Neutrophil (primary cell): ENCODE data around the gene MAN1B1.
A peak's percentile ranks its signal among the peaks of the same experiment; 100 is the strongest.
"Not testable (repeated sequence)": the region's sequence is repeated elsewhere in the genome, so short reads cannot be mapped to it uniquely, and the experiment has no call there.

Experiments used
- H3K27ac ChIP-seq: fragments of 200-600 bp; sonication (generic); 2 replicates; pipeline ENCODE4 v1.5.1; 2016; ENCODE audit warnings: mild to moderate bottlenecking, moderate library complexity
- H3K27me3 ChIP-seq: fragments of 200-600 bp; sonication (generic); 2 replicates; pipeline ENCODE4 v1.6.0; 2016; ENCODE audit warnings: mild to moderate bottlenecking
- H3K36me3 ChIP-seq: fragments of 200-600 bp; sonication (generic); 2 replicates; pipeline ENCODE4 v1.5.1; 2017
- H3K4me1 ChIP-seq, 2 experiments: fragments of 200-600 bp in 1 of 2; sonication (generic) in 1 of 2; 1 replicate in 1 of 2; 2 replicates in 1 of 2; pipeline versions ENCODE4 v1.5.1 to v1.6.1; 2013 to 2016; ENCODE audit warnings: low read depth in 1 of 2, low read length in 1 of 2, mild to moderate bottlenecking in 1 of 2, moderate library complexity in 1 of 2; ENCODE audit not compliant: control insufficient read depth in 1 of 2, insufficient read depth in 1 of 2
- H3K4me3 ChIP-seq, 2 experiments: fragments of 200-600 bp in 1 of 2; sonication (generic) in 1 of 2; 1 replicate in 1 of 2; 2 replicates in 1 of 2; pipeline ENCODE4 v1.5.1; 2013 to 2016; ENCODE audit warnings: low read depth in 1 of 2, low read length in 1 of 2, mild to moderate bottlenecking in 1 of 2, moderate library complexity in 1 of 2
- H3K9me3 ChIP-seq: fragments of 200-600 bp; sonication (generic); 2 replicates; pipeline ENCODE4 v1.5.1; 2016
- CTCF ChIP-seq: fragments of 200-600 bp; sonication (generic); IDR thresholded peaks from 2 replicates; pipeline ENCODE4 v1.5.1; 2016; ENCODE audit warnings: antibody characterized with exemption

MAN1B1 gene

DNA sequence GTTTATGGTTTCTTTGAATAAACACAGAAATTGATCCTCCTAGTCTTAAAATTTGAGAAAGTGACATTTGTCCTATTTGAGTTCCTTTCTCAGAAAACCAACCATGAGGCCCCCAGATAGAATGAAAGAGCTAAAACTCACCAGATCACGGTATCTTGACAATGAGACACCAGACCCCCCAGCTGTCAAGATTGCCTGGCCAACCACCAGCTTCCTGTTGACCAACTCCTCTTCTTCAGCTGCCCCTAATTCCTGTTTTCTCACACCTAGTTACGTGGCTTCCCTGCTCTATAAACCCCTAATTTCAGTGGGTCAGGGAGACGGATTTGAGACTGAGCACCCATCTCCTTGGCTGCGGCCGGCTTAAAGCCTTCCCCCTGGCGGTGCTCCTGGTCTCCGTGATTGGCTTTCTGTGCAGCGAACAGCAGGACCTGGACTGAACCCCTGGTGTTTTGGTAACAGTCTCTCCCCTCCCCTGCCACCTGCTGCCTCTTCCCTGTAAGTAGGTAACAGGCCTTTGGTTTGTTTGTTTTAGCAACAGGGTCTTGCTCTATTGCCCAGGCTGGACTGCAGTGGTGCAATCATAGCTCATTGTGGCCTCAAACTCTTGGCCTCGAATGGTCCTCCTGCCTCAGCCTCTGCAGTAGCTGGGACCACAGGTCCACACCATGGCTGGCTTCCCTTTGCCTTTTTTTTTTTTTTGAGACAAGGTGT, 28.1 kb upstream of the MAN1B1 start:
- H3K36me3 ChIP-seq = no peaks in the 10 kb centered on the region
- no peaks in the 10 kb centered on the region for H3K9me3 ChIP-seq
- peak overlapping the region; percentile 69 for H3K27ac ChIP-seq
- no peak overlapping the region for H3K4me3 ChIP-seq
- H3K27me3 ChIP-seq = peaks cover 41% of the 10 kb centered on the region
- H3K4me1 ChIP-seq = peaks cover 24 to 28% of the 10 kb centered on the region in 2 experiments
- no peak for TF ChIP-seq CTCF

- no peak for TF ChIP-seq CTCF
- H3K27ac ChIP-seq = no peak overlapping the region
- H3K27me3 ChIP-seq = peaks cover 13% of the 10 kb centered on the region
- H3K36me3 ChIP-seq = no peaks in the 10 kb centered on the region
- H3K4me3 ChIP-seq = no peak overlapping the region
- H3K4me1 ChIP-seq = peaks cover 24% of the 10 kb centered on the region in 2 experiments
- no peaks in the 10 kb centered on the region for H3K9me3 ChIP-seq
These were observed 24.4 kb upstream of the MAN1B1 start for GRCh38 chr9:137062384-137062783.

DNA sequence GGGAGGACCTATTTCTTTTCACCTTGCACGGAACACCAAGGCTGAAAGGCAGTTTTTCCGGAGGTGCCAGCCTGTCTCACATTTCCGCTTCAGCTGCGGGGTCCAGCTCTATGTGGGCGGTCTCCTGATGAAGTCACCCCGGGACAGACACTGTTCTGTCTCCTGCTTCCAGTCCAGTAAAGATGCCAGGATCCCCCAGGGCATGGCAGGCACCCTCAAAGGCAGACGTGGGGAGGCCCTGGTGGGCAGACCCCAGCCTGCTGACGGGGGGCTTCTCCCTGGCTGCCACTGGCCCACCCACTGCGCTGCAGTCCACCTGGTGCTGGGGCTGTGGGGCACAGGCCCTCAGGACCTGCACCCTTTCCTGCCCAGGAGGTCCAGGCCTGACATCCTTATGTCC, 24.0 kb upstream of the MAN1B1 start:
- H3K4me3 ChIP-seq, H3K9me3 ChIP-seq: not testable (repeated sequence)

GRCh38 chr9:137063311-137064026, 23.3 kb upstream of the MAN1B1 start:
- H3K27me3 ChIP-seq = peaks cover 14% of the 10 kb centered on the region
- H3K4me1 ChIP-seq = peaks cover 20 to 21% of the 10 kb centered on the region in 2 experiments
- H3K9me3 ChIP-seq = no peaks in the 10 kb centered on the region
- H3K36me3 ChIP-seq = no peaks in the 10 kb centered on the region
- no peak overlapping the region for H3K27ac ChIP-seq
- no peak for TF ChIP-seq CTCF
- no peak overlapping the region for H3K4me3 ChIP-seq

More for the DNA sequence above, 24.0 kb upstream of the MAN1B1 start:
- H3K27ac ChIP-seq, H3K36me3 ChIP-seq: not testable (repeated sequence)
- peaks cover 13% of the 10 kb centered on the region for H3K27me3 ChIP-seq
- H3K4me1 ChIP-seq = peaks cover 22 to 23% of the 10 kb centered on the region in 2 experiments

DNA sequence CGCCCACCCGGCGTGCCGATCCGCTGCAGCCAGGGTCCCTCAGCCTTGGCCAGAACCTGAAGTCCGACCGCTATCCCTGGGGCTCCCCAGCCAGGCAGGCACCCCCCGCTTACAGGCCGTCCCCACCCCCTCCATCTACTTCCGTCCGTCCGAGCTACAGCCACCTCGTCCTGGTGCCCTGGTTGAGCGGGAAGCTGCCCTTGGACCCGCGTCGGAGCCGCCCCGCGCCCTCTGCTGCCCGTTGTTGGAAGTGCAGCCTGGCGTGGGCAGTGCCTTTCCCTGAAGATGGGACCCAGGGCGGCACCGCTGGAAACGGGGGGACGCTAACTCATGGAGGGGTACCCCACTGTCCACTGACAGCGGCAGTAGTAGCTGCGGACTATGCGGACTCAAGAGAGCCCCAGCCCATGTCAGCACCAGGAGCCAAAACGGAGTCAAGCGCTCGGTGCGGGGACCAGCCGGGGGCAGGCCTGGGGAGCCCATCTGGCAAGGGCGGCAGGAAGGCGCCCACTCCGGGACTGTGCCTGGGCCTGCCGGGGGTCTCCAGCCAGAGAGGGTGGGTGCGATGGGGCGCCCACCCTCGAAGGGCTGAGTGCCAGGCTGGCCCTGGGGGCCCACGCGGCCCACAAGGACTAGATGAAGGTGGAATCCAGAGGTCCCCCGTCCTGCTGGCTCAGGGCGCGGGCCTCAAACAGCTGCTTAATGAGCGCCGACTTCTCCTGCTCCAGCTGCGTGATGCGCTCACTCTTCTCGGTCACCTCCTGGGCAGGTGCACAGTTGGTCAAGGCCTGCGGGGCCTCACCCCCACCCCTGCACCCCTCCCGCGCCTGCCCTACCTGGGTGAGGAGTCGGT, 22.5 kb upstream of the MAN1B1 start:
- H3K27ac ChIP-seq = no peak overlapping the region
- TF ChIP-seq CTCF = peak; percentile 98
- H3K9me3 ChIP-seq = no peaks in the 10 kb centered on the region
- H3K4me3 ChIP-seq = no peak overlapping the region
- peaks cover 22% of the 10 kb centered on the region for H3K27me3 ChIP-seq
- no peaks in the 10 kb centered on the region for H3K36me3 ChIP-seq
- peaks cover 18 to 21% of the 10 kb centered on the region in 2 experiments for H3K4me1 ChIP-seq
